NCI-H2171 (cell line): ENCODE data around the gene AP3S1.

ENCODE experiments used
- DNase-seq: peaks from one replicate; lab custom pipeline; 2025; lab: John Stamatoyannopoulos, UW

Gene AP3S1

GRCh38 chr5:115940080-115940810 lies 98.5 kb downstream of the AP3S1 start:
- DNase-seq, result no peak

DNA sequence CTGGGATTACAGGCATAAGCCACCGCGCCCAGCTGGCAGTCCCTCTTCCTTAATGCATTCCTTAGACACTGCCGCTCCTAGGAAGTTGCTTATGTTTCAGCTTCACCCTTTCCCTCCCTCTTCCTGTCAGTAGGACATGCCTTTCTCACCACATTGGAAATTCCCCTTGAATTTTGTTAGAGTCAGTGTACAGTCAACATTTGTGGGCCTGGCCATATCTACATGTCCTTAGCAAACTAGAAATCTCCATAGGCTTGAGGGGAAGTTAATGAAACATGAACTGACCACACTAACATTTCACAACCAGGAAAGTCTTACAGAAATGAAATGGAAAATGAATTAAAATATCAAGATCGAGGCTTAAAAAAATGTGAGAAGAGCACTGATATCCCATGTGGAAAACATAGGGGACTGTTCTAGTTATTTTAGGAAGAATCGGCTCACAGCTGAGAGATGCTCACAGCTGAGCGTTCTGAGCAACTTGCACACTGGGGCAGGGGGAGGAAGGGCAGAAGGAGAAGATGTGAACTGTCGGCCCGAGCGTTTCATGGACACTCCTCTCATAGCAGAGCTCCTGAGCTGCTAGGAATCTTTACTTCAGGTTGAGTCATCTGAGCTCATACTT lies 99.4 kb downstream of the AP3S1 start:
- DNase-seq, result no peak

DNA sequence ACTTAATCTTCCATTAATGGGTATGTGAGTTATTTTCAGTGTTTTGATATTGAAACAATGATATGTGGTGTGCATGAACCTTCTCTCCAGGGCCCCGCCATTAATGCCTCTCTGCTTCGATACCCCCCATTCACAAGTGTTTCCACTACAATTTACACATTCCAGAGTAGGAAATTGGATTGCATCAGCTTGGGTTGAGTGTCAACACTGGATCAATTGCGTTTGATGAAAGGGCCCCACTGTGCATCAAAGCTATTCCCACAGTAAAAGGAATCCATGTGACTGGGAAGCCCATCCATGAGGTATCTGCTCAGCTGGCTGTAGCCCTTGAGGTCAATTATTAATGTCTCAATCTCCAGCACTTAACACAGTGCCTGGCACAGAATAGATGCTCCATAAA lies 102.8 kb downstream of the AP3S1 start:
- DNase-seq, result no peak

- no peak for DNase-seq
Observed at GRCh38 chr5:115946655-115947054, 104.9 kb downstream of the AP3S1 start.

DNA sequence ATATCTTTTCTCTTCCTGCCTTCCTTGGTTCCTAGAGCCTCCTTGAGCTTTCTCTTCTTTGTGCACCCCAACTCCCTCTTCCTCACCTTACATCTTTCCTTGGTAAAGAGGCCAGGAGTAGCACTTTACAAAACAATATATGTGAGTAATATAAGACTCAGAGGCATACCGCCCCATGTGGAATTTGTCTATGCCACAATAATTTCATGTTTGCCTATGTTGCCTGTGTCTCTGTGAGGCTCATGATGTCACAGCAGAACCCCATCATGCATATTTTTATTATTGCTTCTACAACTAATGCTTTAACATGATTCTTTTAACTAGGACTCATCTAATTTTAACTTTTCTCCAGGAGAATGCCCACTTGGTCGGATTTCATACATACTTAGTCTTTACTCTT lies 105.5 kb downstream of the AP3S1 start:
- no peak for DNase-seq

DNA sequence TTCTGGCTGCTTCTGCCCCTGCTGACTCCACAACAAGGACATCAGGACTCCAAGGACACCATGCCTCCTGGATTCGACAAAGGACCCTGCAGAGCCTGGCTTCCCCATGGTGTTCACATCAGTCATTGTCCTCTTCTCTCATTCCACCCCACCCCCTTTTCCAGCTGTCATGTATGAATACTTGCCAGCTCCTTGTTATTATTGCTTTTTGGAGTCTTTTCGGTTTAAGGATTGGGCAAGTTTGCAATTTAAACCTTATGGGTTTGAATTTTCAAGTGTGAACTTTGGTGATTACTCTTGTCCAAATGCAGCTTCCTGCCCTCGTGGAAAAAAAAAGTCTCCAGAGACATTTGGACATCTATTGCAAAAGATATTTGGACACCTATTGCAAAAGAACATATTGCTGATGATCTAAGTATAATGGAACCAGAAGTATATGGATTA lies 106.4 kb downstream of the AP3S1 start:
- no peak for DNase-seq

GRCh38 chr5:115949096-115949495 lies 107.4 kb downstream of the AP3S1 start:
- no peak for DNase-seq

DNA sequence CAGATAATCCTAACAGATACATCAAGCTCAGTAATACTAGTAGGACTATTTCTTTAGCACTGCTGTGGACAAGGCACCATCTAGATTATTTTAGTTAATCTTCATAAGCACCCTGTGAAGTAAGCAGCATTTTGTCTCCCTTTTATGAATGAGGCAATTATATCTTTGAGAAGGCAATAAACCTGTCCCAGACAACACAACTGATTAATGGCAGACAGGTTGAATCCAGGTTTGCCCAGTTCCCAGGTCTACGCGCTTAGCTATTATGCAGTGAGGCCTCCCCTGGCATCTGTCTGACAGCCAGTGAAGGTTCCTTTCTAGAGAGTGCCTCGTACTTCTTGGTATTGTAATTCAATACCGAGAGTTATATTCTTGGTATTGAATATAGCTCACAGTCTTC lies 110.9 kb downstream of the AP3S1 start:
- no peak for DNase-seq

DNA sequence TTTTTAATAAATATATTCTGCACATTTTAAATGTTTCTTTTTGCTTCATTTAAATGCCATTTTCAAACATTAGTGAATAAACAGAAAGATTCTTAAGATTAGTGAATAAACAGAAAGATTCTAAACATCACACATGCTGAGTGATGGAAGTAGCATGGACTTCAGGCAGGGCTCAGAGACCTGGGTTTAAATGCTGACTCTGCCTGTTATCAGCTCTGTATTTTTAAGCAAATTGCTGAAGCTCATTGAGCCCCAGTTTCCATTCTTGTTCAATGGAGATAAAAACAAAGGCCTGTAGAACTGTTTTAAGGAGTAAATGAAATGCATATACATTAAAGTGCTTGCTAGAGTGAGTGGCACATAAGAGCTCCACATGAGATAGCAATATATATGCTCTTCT lies 112.4 kb downstream of the AP3S1 start:
- DNase-seq, result no peak

- DNase-seq, result no peak
Observed at GRCh38 chr5:115956957-115957356, 115.2 kb downstream of the AP3S1 start.

DNA sequence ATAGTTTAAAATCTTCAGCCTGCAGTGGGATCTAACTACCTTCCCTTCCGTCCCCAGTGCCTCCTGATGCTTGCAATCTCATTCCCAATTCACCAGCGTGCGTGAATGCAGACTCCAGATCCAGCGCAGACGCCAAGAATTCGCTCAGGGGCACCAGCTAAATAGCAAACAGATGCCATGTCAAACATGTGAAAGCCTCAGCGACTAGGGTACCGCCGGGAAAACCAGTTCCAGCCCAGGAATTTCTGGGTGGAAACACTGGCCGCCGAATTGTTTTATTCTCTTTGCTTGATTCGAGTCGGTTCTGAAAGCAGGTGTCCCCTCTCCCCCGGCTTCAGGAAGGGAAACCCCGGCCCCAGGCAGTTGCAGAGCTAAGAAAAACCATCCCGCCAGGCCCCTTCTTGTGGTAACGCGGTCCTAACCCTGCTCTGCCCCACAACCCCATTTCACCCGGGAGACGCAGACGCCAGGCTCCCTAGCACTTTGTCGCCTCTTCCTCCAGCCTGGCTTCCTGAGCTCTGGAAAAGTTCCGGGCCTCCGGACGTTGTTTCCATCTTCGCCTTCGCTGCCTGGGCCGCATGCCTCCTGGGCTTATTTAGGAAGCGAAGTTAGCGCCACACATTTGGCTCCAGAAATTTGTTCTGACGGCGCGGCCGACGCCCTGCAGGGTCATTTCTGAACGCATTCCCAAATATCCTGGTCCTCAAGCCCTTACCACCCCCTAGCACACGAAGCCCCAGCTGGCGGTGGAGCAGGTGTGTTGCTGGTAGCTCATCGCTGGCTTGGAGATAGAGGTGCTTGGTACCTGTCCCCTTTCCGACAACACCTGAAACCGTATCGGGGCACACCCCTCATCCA lies 119.9 kb downstream of the AP3S1 start:
- DNase-seq, result no peak

DNA sequence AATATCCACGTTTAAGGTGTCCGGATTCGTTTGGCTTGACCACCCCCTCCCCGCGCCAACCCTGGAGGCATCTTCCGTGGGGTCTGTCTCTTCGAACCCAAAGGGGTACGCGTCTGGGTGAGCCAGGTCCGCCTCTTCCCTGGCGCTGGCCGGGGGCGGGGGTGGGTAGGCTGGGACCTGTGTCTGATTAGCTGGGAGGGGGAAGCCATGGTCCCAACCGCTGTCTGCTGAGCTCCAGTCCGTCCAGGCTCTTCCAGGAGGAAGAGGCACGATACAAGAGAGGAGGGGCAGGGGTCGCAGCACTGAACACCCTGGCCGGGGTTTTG lies 120.5 kb downstream of the AP3S1 start, which contains the start of gene LVRN:
TSS of gene LVRN (plus strand) at position 237 of the 326 bp plus-strand sequence. CDS start 143 bp downstream, outside the sequence.
- DNase-seq, result no peak

DNA sequence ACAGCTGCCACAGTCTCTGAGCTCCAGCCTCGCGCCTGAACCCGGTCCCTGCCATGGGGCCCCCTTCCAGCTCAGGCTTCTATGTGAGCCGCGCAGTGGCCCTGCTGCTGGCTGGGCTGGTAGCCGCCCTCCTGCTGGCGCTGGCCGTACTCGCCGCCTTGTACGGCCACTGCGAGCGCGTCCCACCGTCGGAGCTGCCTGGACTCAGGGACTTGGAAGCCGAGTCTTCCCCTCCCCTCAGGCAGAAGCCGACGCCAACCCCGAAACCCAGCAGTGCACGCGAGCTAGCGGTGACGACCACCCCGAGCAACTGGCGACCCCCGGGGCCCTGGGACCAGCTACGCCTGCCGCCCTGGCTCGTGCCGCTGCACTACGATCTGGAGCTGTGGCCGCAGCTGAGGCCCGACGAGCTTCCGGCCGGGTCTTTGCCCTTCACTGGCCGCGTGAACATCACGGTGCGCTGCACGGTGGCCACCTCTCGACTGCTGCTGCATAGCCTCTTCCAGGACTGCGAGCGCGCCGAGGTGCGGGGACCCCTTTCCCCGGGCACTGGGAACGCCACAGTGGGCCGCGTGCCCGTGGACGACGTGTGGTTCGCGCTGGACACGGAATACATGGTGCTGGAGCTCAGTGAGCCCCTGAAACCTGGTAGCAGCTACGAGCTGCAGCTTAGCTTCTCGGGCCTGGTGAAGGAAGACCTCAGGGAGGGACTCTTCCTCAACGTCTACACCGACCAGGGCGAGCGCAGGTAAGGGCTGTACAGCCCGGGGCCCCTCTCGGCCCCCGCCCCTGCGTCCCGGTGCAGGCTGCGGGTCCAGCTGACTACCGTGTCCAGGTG lies 121.0 kb downstream of the AP3S1 start:
- DNase-seq, result no peak

- DNase-seq, result no peak
Observed at GRCh38 chr5:115963566-115963965, 121.8 kb downstream of the AP3S1 start.
